Keratinocyte (primary cell): ENCODE results near the gene PHF14.

ENCODE experiments used
- EZH2 ChIP-seq: IDR thresholded peaks from one replicate; pipeline ENCODE4 v1.6.1; 2012; ENCODE audit warnings: inconsistent platforms, mild to moderate bottlenecking, low read length, moderate library complexity
- TF ChIP-seq, protein P1 (sequence below), 3 experiments: IDR thresholded peaks in 1 of 3; conservative IDR thresholded peaks in 1 of 3; optimal IDR thresholded peaks in 1 of 3; 2 replicates in 2 of 3; 3 replicates in 1 of 3; pipeline versions ENCODE3 to v1.5.1; 2011; ENCODE audit warnings: low read length in 3 of 3, mild to moderate bottlenecking in 3 of 3, moderate library complexity in 2 of 3, control low read depth in 1 of 3, inconsistent platforms in 1 of 3; ENCODE audit not compliant: insufficient read depth in 2 of 3; ENCODE audit errors: extremely low read depth in 1 of 3

GRCh38 chr7:11128498-11128897, 154.8 kb downstream of the PHF14 start:
- TF ChIP-seq, protein P1, sequence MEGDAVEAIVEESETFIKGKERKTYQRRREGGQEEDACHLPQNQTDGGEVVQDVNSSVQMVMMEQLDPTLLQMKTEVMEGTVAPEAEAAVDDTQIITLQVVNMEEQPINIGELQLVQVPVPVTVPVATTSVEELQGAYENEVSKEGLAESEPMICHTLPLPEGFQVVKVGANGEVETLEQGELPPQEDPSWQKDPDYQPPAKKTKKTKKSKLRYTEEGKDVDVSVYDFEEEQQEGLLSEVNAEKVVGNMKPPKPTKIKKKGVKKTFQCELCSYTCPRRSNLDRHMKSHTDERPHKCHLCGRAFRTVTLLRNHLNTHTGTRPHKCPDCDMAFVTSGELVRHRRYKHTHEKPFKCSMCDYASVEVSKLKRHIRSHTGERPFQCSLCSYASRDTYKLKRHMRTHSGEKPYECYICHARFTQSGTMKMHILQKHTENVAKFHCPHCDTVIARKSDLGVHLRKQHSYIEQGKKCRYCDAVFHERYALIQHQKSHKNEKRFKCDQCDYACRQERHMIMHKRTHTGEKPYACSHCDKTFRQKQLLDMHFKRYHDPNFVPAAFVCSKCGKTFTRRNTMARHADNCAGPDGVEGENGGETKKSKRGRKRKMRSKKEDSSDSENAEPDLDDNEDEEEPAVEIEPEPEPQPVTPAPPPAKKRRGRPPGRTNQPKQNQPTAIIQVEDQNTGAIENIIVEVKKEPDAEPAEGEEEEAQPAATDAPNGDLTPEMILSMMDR (optimal IDR thresholded peaks at IDR 0.05 in 1 of 3, IDR thresholded peaks at IDR 0.05 in 1 of 3, conservative IDR thresholded peaks at IDR 0.05 in 1 of 3; ENCODE audit: extremely low read depth in 1 of 3, insufficient read depth in 2 of 3, low read length in 3 of 3): no peak
- no peak for TF ChIP-seq EZH2
